ENCODE results near the gene SCUBE3. TPM values are rescaled to one million over a fixed set of nuclear protein-coding genes. Genes with fewer than 3 reads are reported as not detected.

The SCUBE3 gene
- total RNA-seq, 2 donors from 2014 or later = 75.6 to 101 TPM

GRCh38 chr6:35282472-35282871 lies 68.7 kb downstream of the SCUBE3 start:
- ATAC-seq (ENCODE audit: insufficient number of reproducible peaks, low FRiP score, low read depth) (no peak), DNase-seq (ENCODE audit: low spot score) (no peak)
- Histone ChIP-seq H3K4me3 (no peak overlapping the region), H3K4me1 (ENCODE audit: control insufficient read depth in 1 of 2, low read depth in 2 of 2) (no peaks in the 10 kb centered on the region), H3K27me3 (replicated peaks; ENCODE audit: insufficient read depth) (no peaks in the 10 kb centered on the region), H3K27ac (no peak overlapping the region), H3K9me3 (no peaks in the 10 kb centered on the region), H3K36me3 (peaks cover 14% of the 10 kb centered on the region)
- no peak for TF ChIP-seq CTCF (IDR thresholded peaks at IDR 0.05)

GRCh38 chr6:35283361-35283760 lies 69.6 kb downstream of the SCUBE3 start:
- Histone ChIP-seq H3K4me3 (no peak overlapping the region), H3K27ac (no peak overlapping the region), H3K9me3 (no peaks in the 10 kb centered on the region), H3K4me1 (ENCODE audit: control insufficient read depth in 1 of 2, low read depth in 2 of 2) (no peaks in the 10 kb centered on the region), H3K36me3 (peaks cover 23% of the 10 kb centered on the region), H3K27me3 (replicated peaks; ENCODE audit: insufficient read depth) (no peaks in the 10 kb centered on the region)
- DNase-seq (ENCODE audit: low spot score) = no peak
- no peak for TF ChIP-seq CTCF (IDR thresholded peaks at IDR 0.05)
- no peak for ATAC-seq (ENCODE audit: insufficient number of reproducible peaks, low FRiP score, low read depth)

GRCh38 chr6:35287671-35288396 lies 74.1 kb downstream of the SCUBE3 start:
- Histone ChIP-seq H3K36me3 (peaks cover 60% of the 10 kb centered on the region), H3K27ac (no peak overlapping the region), H3K9me3 (no peaks in the 10 kb centered on the region), H3K4me3 (no peak overlapping the region), H3K4me1 (ENCODE audit: control insufficient read depth in 1 of 2, low read depth in 2 of 2) (no peaks in the 10 kb centered on the region), H3K27me3 (replicated peaks; ENCODE audit: insufficient read depth) (no peaks in the 10 kb centered on the region)
- no peak for TF ChIP-seq CTCF (IDR thresholded peaks at IDR 0.05)
- no peak for ATAC-seq (ENCODE audit: insufficient number of reproducible peaks, low FRiP score, low read depth)
- no peak for DNase-seq (ENCODE audit: low spot score)

- Histone ChIP-seq H3K27me3 (replicated peaks; ENCODE audit: insufficient read depth) (no peaks in the 10 kb centered on the region), H3K36me3 (peaks cover 66% of the 10 kb centered on the region), H3K4me1 (ENCODE audit: control insufficient read depth in 1 of 2, low read depth in 2 of 2) (no peaks in the 10 kb centered on the region), H3K27ac (no peak overlapping the region), H3K9me3 (no peaks in the 10 kb centered on the region), H3K4me3 (no peak overlapping the region)
- ATAC-seq (ENCODE audit: insufficient number of reproducible peaks, low FRiP score, low read depth) = no peak
- DNase-seq (ENCODE audit: low spot score) = no peak
- no peak for TF ChIP-seq CTCF (IDR thresholded peaks at IDR 0.05)
These were observed 75.1 kb downstream of the SCUBE3 start for GRCh38 chr6:35288834-35289233.

- Histone ChIP-seq H3K4me1 (ENCODE audit: control insufficient read depth in 1 of 2, low read depth in 2 of 2) (no peaks in the 10 kb centered on the region), H3K4me3 (no peak overlapping the region), H3K27ac (no peak overlapping the region), H3K27me3 (replicated peaks; ENCODE audit: insufficient read depth) (no peaks in the 10 kb centered on the region), H3K9me3 (no peaks in the 10 kb centered on the region), H3K36me3 (peaks cover 70% of the 10 kb centered on the region)
- DNase-seq (ENCODE audit: low spot score) (no peak), ATAC-seq (ENCODE audit: insufficient number of reproducible peaks, low FRiP score, low read depth) (no peak)
- no peak for TF ChIP-seq CTCF (IDR thresholded peaks at IDR 0.05)
These were observed 77.7 kb downstream of the SCUBE3 start for GRCh38 chr6:35291491-35291890.
